GM19452 (cell line): Measurements from ENCODE around the gene TMEM190.

Experiments used
- ATAC-seq: cut with Tn5 transposase; IDR thresholded peaks from one replicate; pipeline ENCODE4 v1.9.1; 2021; ENCODE audit not compliant: unreplicated experiment

Gene TMEM190

DNA sequence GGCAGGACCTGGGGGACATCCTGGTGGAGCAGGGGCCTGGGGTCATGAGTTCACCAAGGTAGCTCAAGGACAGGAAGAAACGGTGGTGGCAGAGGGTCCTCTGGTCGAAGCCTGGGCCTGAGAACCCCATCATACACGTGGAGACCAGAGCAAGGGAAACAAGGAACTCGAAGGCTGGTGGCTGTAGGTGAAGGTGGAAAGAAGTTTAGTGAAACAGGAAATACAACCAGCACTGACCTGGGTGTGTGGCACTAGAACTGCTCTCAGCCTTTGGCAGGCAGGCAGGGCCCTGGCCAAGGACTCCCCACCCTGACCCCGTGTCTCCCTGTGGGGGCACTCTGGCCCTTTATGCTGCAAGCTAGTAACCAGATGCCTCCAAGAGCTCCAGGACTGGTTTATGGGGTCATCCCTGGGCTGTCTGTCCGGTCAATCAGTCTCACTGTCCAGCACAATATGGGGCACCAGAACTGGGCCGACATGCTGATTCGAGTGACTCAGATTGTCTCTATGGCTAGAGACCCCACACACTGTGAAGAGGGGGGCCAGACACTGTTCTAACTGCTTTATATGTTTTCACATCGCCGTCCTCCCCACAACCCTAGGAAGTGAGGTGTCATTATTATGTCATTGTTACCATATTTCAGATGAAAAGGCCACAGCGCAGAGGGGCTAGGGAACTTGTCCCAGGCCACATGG, 25.9 kb upstream of the TMEM190 start:
- no peak for ATAC-seq

DNA sequence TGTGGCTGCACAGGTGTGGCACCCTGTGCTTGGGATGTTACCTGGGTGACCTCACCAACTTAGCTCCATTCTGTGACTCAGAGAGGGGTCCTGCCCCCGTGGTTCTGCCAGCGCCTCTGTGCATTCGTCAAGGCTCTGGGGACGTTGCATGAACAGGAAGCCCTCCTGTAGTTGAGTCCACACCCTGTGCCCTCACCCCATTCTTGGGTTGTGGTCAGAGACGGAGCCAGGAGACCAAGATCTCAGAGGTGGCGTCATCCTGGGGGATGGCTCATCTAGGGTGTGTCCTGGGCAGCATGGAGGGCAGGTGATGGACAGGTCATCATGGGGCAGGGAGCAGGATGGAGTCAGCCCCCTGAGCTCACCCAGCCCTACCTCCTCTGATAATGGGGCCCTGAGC, 24.6 kb upstream of the TMEM190 start:
- ATAC-seq = no peak

DNA sequence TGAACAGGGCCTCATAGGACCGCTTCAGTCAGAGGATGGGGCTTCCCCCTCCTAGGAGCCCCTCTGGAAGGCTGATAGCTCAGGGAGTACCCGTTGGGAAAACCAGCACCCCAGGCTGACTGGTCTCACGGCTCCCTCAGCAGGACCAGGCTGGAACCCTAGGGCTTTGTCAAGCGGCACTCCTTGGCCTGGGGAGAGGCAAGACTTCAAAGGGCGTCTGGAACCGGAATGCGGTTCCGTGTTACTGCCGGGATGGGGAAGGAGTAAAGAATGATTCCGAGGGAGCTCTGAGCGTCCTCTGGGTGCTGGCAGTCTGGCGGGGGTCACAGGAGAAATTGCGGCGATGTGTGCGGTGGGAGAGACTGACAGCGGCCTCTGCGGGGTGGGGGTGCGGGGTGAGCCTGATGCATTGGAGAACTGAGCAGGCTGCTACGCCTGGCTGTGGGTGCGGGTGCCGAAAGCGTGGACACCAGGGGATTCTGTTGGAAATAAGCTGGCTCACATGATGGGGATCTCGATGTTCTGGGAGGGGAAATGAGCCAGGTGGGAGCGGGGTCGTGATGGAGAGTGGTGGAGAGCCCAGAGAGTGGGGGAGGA, 24.0 kb upstream of the TMEM190 start:
- no peak for ATAC-seq

DNA sequence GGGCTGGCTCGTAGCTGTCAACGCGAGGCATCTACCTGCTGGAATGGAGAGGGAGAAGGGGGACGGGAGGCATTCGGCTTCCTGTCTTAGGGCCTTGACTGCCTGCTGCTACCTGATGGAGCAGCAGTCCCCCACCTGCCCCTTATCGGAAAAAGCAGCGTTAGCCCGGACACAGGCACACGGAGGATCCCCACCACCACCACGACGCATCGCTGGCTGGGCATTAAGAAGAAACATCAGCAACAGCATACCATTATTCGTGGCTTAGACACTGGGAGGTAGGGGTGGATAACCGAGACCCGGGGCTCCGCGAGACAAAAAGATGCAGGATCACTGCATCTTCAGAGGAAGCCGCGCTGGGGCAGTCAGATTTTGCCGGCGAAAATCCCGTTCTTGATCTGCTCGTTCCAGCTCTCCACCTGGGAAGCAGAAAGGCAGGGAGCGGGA, 23.2 kb upstream of the TMEM190 start:
- no peak for ATAC-seq

DNA sequence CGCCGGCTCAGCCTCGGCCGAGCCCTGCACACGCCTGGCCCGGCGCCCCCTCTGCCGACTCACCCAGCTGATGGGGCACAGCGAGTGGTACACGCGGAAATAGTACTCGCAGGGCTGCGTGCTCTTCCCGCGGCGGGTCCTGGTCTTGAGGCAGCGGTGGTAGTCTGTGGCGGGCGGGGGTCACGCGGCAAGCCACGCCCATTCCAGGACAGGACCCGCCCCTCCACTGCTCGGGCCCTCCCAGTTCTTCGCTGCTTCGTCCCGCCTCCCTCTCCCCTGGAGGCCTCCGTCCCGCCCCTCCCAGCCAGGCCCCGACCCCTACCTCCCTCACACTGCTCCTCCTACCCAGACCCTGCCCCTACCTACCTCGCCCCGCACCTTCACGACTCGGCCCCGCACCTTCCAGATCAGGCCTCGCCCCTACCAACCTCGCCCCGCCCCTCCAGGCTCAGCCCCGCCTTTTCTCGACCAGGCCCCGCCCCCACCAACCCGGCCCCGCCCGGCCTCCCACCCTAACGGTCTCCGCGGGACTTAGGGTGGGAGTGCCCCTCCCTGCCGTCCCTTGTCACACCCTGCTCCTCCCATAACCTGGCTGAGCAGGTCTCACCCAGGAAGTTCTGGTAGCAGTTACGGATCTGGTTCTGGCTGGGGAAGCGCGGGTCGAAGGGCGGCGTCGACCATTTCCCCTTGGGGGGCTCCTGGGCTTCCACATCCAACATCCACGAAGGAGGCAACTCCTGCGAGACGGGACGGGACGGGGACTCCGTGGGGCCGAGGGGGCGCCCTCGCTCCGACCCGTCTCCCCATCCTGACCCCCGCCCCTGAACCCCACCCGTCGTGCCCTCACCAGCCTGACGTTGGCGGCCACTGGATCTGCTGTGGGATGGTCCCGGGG, 22.6 kb upstream of the TMEM190 start:
- no peak for ATAC-seq

DNA sequence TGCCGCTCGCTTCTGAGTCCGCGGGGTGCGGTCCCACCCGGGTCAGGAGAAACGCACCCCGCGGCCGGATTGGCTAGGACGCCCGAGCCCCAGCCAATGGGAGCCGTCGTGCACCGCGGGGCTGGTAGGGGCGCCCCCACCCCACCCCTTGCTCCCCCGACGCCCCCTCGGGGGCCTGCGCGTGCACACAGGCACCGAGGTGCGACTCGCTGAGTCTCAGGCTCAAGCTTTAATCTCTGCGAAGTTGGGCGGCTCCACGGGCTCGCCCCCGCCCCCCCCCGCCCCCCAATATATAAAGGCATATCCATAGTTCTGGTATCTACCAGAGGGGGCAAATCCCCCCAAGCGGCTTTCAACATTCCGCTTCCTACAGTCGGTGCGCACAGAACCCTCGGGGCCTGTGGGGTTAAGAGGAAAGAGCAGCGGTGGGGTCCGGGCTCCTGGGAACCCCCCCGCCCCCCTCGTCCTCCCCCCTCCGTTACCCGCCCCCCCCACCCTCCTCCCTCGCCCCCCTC, 21.9 kb upstream of the TMEM190 start, which contains the start of gene COX6B2:
TSS of gene COX6B2 (minus strand) at position 22 of the 515 bp plus-strand sequence. CDS start 198 bp downstream, outside the sequence.
- no peak for ATAC-seq

DNA sequence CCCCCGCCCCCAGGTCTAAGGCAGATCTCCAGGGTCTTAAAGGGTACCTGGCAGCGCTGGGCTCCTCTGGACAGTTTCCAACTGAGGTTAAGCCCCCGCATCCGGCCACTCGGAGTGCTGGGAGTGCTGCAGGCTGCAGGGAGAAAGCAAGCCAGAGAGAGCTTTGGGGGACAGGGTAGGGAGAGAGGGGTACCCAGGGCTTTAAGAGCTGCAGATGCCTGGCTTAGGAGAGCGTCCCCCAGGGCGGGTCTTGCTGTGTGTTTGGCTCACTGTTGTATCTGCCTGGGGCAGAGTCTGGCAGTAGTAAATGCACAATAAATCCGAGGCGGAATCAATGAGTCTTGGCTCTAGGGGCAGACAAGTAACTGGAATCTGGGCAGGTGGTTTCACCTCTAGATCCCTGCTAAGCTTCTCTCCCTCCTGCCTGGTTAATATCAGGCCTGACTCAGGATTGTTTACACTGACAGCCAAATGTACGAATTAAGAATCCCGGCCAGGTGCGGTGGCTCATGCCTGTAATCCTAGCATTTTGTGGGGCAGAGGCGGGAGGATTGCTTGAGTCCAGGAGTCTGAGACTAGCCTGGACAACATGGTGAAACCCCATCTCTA, 21.3 kb upstream of the TMEM190 start:
- ATAC-seq = no peak

DNA sequence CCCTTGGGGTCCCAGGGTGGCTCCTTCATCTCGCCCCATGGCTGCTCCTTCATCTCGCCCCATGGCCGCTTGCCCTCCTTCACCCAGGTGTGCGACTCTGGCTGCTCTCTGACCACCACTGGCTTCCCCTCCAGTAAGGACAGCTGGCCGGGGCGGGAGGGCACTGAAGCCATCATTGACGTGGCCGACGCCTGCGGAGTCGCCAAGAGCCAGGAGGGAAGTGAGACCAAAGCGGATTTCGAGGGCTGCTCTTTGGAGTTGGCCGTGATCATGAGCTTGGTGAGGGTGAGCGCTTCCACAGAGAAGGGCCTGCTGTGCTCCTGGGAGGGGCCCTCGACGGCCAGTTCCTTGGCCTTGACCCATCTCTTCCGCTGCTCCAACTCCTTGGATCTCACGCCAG, 18.1 kb upstream of the TMEM190 start:
- no peak for ATAC-seq

DNA sequence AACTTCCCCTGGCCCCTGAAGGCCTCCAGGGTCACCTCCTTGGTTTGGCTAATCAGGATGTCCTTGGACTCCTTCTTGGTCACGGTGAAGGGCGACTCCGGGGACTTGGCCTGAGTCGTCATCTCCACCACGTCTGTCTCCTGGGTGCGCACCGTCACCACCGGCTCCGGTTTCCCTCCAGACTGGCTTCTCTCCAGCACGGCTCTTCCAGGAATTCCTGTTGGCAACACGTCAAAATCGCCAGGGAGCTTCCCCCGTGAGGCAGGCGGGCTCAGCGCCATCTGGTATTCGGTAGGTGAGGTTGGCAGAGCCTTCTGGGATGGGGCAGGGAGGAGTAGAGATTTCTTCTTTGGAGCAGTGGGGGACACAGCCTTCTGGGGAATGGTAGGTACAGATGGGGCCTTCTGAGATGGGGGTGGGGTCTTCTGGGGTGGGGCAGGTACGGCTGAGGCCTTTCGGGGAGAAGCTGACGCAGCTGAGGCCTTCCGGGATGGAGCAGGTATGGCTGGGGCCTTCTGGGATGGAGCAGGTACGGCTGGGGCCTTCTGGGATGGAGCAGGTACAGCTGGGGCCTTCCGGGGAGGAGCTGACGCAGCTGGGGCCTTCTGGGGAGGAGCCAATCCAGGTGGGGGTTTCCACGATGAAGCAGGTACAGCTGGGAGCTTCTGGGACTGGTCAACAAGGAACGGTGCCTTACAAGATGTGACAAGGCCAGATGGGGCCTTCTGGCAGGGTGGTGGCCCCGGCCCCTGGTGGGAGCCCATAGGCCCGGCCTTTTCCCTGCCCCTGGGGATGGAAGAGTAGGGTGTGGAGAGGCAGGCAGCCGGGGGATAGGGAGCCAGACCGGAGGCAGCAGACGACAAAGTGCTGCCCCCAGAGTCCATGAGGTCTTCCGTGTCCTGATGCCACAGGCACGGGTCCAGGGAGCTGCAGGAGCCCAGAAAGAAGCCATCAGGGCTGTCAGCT, 17.4 kb upstream of the TMEM190 start:
- ATAC-seq = no peak

DNA sequence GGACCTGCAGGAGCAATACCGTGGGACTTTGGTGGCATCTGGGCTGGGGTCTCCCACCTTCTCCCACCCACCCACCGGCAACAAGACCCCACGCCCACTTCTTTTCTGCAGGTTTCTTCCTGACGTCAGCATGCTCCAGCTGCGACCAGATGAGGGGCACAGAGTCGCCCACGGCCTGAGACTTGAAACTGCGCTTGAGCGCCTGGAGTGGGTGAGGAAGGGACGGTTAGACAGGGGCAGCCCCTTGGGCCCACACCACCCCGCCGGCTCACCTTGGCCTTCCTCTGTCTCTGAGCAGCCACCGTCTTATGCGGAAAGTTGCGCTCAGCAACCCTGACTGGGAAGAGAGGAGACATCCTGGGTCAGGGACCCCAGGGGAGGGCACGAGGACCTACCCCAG, 15.7 kb upstream of the TMEM190 start:
- no peak for ATAC-seq

DNA sequence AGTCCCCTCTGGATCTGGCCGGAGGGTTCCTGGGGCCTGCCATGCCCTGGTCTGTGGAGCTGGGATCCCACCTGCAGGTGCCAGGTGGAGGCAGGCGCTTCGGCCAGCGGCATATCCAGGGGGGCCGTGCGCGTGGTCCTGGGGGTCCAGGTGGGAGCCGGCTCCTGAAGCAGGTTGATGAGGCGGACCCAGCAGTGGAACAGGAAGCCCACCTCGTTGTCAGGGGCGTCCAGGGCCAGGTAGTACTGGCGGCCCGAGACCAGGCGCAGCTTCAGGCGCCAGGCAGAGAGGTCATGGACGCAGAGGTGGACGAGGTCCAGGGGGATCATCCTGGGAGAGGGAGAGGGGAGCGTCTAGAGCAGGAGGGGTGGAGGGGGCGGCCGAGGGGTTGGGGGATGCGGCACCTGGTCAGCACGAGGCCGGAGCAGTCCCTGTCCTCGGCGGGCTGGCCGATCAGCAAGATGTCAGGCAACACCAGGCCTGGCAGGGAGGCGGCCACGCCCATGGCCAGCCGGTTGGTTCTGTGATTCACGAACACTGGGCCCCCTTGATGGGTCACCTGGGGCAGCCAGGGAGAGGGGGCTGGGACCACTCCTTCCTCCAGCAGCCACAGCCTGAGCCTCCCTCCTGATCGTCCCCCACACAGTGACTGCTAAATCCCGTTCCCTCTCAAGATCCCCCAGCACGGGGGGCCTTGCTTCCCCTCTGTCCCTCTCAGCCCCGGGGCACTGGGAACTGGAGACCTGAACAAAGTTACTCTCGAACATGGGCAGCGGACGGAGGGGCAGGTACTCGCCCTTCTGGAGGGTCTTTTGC, 14.2 kb upstream of the TMEM190 start:
- no peak for ATAC-seq

DNA sequence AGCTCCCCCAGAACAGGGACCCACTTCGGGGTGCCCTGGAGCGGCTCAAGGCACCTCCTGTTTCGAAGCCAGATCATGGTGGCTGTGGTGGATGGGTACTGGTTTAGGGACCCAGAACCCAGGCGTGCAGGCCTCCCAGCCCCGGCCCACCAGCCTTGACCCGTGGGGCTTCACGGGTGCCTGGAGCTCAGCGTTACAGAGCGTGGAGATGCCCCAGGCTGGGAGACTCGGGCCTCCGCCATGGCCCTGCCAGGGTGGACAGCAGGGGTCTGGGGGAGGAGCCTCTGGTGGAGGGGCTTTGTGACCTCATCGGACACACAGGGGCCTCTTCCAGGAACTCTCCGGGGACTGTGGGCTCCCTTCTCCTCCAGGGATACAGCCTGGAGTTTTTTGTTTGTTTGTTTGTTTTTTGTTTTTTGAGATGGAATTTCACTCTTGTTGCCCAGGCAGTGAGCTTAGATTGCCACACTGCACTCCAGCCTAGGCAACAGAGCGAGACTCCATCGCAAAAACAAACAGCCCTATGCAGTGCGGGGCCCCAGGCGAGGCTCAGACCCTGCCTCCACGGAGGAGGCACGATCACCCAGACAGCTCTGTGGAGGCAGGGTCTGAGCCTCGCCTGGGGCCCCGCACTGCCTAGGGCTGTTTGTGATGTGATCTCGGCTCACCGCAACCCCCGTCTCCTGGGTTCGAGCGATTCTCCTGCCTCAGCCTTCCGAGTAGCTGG, 13.5 kb upstream of the TMEM190 start, which contains the start of gene GARIN5B:
TSS of gene GARIN5B (minus strand) at position 271 of the 727 bp plus-strand sequence. CDS start at position 77, 194 bp downstream.
- no peak for ATAC-seq

DNA sequence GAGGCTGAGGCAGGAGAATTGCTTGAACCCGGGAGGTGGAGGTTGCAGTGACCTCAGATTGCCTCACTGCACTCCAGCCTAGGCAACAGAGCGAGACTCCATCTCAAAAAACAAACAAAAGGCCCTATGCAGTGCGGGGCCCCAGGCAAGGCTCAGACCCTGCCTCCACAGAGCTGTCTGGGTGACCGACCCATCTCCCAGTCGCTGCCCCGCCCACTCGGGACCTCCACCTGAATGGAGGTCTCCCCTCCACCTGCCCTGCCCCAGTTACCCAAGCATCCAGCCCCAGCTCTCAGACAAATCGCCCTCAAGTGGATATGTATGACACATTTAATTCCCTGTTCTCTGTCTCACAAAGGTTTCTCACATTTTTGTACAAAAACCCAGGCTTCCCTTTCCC, 11.4 kb upstream of the TMEM190 start:
- no peak for ATAC-seq

DNA sequence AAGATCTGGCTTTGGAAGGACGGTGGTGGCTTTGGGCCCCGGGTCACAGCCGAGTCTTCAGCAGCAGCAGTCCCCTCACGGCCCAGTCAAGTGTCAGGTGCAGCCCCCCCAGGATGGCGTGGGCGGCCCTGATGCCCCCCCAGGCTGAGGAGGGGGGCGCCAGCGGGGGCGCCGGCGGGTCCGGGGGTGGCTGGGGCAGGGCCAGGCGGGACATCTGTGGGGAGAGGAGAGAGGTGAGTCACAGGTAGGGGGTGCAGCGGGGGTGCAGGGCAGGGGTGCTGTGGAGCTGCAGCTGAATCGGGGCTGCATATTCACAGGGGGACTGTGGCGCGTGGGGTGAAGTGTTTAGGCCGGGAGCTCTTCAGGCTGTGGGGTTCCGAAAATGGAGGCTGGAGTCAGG, 10.7 kb upstream of the TMEM190 start:
- ATAC-seq = no peak

DNA sequence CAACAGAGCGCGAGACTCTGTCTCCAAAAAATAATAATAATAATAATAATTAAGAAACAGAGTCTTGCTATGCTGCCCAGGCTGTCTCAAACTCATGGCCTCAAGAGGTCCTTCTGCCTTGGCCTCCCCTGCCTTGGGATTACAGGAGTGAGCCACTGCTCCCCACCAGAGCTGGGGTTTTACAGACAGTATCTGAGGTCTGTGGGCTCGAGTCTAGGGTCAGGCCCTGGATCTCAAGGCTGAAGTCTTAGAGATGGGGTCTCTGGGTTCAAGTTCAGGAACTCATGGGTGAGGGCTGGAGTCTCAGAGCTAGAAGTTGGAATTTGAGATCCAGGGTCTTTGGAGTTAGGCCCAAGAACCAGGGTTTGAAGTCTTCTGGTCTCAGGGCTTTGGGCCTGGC, 9.8 kb upstream of the TMEM190 start:
- no peak for ATAC-seq

DNA sequence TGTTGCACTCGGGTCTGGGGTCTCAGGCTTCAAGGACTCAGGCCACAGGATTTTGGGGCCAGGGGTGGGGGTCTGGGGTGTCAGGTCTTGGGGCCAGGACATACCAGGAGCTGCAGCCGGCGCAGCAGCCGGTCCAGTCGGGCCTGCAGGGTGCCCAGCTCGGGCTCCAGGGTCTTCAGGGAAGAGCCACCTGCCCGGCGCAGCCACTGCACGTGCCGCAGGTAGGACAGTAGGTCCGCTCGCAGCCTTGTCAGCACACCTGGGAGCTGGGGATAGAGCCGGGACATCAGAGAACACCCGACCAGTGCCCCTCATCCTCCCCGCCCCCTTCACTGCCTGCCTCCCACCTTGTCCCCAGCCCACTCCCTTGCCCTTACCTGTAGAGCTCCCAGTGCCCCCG, 8.5 kb upstream of the TMEM190 start:
- ATAC-seq = no peak

DNA sequence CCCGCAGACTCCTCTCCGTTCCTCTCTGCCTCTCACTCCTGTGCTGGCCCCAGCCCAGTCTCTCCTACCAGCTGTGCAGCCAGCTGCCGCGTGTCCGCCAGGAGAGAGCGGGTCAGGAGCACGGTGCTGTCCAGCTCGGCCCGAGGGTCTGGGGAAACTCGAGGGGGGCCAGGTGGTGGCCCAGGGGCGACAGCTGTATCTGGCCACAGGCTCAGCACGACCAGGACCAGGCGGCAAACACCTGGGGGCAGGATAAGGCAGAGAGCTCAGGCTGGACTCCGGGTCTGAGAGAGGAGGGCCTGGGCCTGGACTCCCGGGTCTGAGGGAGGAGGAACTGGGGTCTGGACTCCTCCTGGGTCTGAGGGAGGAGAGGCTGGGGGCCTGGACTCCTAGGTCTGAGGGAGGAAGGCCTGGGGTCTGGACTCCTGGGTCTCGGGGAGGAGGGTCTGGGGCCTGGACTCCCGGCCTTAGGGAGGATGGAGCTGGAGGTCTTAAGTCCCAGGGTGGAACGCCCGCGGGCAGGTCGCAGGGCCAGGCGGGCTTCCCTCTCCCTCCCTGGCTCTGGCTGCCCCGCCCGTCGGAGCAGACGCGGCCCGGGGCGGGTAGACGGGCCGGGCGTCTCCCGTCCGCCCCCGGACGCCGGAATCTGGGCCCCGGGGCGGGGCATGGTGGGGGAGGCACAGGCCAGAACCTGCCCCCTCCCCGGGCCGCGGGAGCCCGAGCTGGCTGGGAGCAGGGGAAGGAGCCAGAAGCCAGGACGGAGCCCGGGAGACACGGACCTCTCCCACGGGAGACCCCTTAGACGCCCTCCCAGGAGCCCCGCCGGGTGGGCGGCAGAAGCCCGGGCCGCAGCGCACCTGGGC, 7.7 kb upstream of the TMEM190 start:
- no peak for ATAC-seq
